Glutamatergic neuron (in vitro differentiated cells): Measurements from ENCODE around the gene NR1I3. TPM values are rescaled to one million over a fixed set of nuclear protein-coding genes. Genes with fewer than 3 reads are reported as not detected.
A peak's percentile ranks its signal among the peaks of the same experiment; 100 is the strongest.
"Not testable (repeated sequence)": the region's sequence is repeated elsewhere in the genome, so short reads cannot be mapped to it uniquely, and the experiment has no call there.

Experiments used
- DNase-seq: peaks from one replicate; pipeline ENCODE4 v3.0.0; 2022
- H3K27ac Mint-ChIP-seq: one replicate; pipeline ENCODE4 v1.8.0; 2020; ENCODE audit warnings: mild to moderate bottlenecking, mixed read lengths, inconsistent platforms; ENCODE audit not compliant: unreplicated experiment
- H3K27me3 Mint-ChIP-seq: one replicate; pipeline ENCODE4 v1.8.0; 2020; ENCODE audit warnings: mild to moderate bottlenecking, moderate library complexity, mixed read lengths, inconsistent platforms; ENCODE audit not compliant: unreplicated experiment
- H3K36me3 Mint-ChIP-seq: one replicate; pipeline ENCODE4 v1.8.0; 2020; ENCODE audit warnings: mild to moderate bottlenecking, mixed read lengths, inconsistent platforms; ENCODE audit not compliant: unreplicated experiment
- H3K4me1 Mint-ChIP-seq: one replicate; pipeline ENCODE4 v1.8.0; 2020; ENCODE audit warnings: mild to moderate bottlenecking, low read depth, mixed read lengths, inconsistent platforms; ENCODE audit not compliant: unreplicated experiment
- H3K4me3 Mint-ChIP-seq: one replicate; pipeline ENCODE4 v1.8.0; 2020; ENCODE audit warnings: mild to moderate bottlenecking, mixed read lengths, inconsistent platforms; ENCODE audit not compliant: unreplicated experiment
- H3K9me3 Mint-ChIP-seq: one replicate; pipeline ENCODE4 v1.8.0; 2020; ENCODE audit warnings: mild to moderate bottlenecking, moderate library complexity, mixed read lengths, inconsistent platforms; ENCODE audit not compliant: unreplicated experiment
- CTCF ChIP-seq: fragments of 200-600 bp; sonication (generic); IDR thresholded peaks from one replicate; pipeline ENCODE4 v1.5.0; 2021; ENCODE audit not compliant: partially characterized antibody, unreplicated experiment
- total RNA-seq: library from RNA; stranded (reverse); fragmentation: NEBNext Ultra II Directional; extraction: Animal tissue kit (Norgen Biotek cat#: 25700); gene quantifications from one replicate; pipeline ENCODE4 v1.2.1, GENCODE V29; 2021; ENCODE audit not compliant: unreplicated experiment

NR1I3 gene
- total RNA-seq, 1 donor from 2014 or later = not detected

- no peak overlapping the region for H3K27ac Mint-ChIP-seq
- peaks cover 11% of the 10 kb centered on the region for H3K9me3 Mint-ChIP-seq
- TF ChIP-seq CTCF = no peak
- peaks cover 22% of the 10 kb centered on the region for H3K4me1 Mint-ChIP-seq
- peaks cover 17% of the 10 kb centered on the region for H3K27me3 Mint-ChIP-seq
- DNase-seq = no peak
- peaks cover 21% of the 10 kb centered on the region for H3K36me3 Mint-ChIP-seq
- H3K4me3 Mint-ChIP-seq = peak overlapping the region; percentile 40
Measured at GRCh38 chr1:161259345-161259702, 21.3 kb upstream of the NR1I3 start.

GRCh38 chr1:161258439-161259344, 20.7 kb upstream of the NR1I3 start, which contains the start of gene PCP4L1:
Gene PCP4L1 (plus strand): TSS chr1:161258745. CDS start chr1:161258975, 230 bp downstream.
- DNase-seq = peak; percentile 79
- H3K9me3 Mint-ChIP-seq = peaks cover 13% of the 10 kb centered on the region
- TF ChIP-seq CTCF = no peak
- peak within 1 kb of the TSS; percentile 55 for H3K27ac Mint-ChIP-seq
- H3K27me3 Mint-ChIP-seq = peaks cover 19% of the 10 kb centered on the region
- peak within 1 kb of the TSS; percentile 69 for H3K4me3 Mint-ChIP-seq
- peaks cover 22% of the 10 kb centered on the region for H3K4me1 Mint-ChIP-seq
- H3K36me3 Mint-ChIP-seq = peaks cover 21% of the 10 kb centered on the region

GRCh38 chr1:161257109-161257508, 19.1 kb upstream of the NR1I3 start:
- Mint-ChIP-seq H3K36me3 (peaks cover 21% of the 10 kb centered on the region), H3K9me3 (peaks cover 13% of the 10 kb centered on the region), H3K27me3 (peaks cover 19% of the 10 kb centered on the region), H3K4me1 (peaks cover 22% of the 10 kb centered on the region)
- not testable (repeated sequence) for H3K27ac Mint-ChIP-seq, H3K4me3 Mint-ChIP-seq, DNase-seq

GRCh38 chr1:161255955-161256520, 18.0 kb upstream of the NR1I3 start:
- Mint-ChIP-seq H3K36me3 (peaks cover 21% of the 10 kb centered on the region), H3K4me1 (peaks cover 14% of the 10 kb centered on the region), H3K27me3 (peaks cover 19% of the 10 kb centered on the region), H3K9me3 (peaks cover 13% of the 10 kb centered on the region)
- DNase-seq, H3K27ac Mint-ChIP-seq, H3K4me3 Mint-ChIP-seq: not testable (repeated sequence)

- not testable (repeated sequence) for DNase-seq, H3K4me3 Mint-ChIP-seq, H3K4me1 Mint-ChIP-seq, H3K27ac Mint-ChIP-seq
- Mint-ChIP-seq H3K9me3 (peaks cover 11% of the 10 kb centered on the region), H3K36me3 (peaks cover 21% of the 10 kb centered on the region), H3K27me3 (peaks cover 16% of the 10 kb centered on the region)
Measured at GRCh38 chr1:161255302-161255701, 17.3 kb upstream of the NR1I3 start.

GRCh38 chr1:161251579-161251978, 13.6 kb upstream of the NR1I3 start:
- Mint-ChIP-seq H3K27me3 (peaks cover 5% of the 10 kb centered on the region), H3K9me3 (peaks cover 2% of the 10 kb centered on the region), H3K27ac (no peak overlapping the region), H3K4me1 (no peaks in the 10 kb centered on the region), H3K36me3 (peaks cover 3% of the 10 kb centered on the region), H3K4me3 (no peak overlapping the region)
- no peak for TF ChIP-seq CTCF
- no peak for DNase-seq
